OCI-LY1 (cell line): Measurements from ENCODE around the gene OLIG3.

Experiments used
- H2AFZ ChIP-seq: fragments of 200-600 bp; sonication (generic), shearing (Covaris generic); 2 replicates; pipeline ENCODE4 v1.6.0; 2014; ENCODE audit warnings: antibody characterized with exemption, mild to moderate bottlenecking, low read length
- H3F3A ChIP-seq: fragments of 200-600 bp; sonication (generic), shearing (Covaris generic); 2 replicates; pipeline ENCODE4 v1.6.0; 2014; ENCODE audit warnings: mild to moderate bottlenecking, antibody characterized with exemption, low read length, moderate library complexity; ENCODE audit not compliant: insufficient read depth
- H3K27ac ChIP-seq: fragments of 200-600 bp; sonication (generic); 2 replicates; pipeline ENCODE4 v1.5.1; 2014; ENCODE audit warnings: low read length, mixed run types, mild to moderate bottlenecking, low read depth; ENCODE audit not compliant: poor library complexity, severe bottlenecking
- H3K27me3 ChIP-seq: fragments of 200-600 bp; sonication (generic); 2 replicates; pipeline ENCODE4 v1.6.0; 2014; ENCODE audit warnings: antibody characterized with exemption, mild to moderate bottlenecking, low read length, moderate library complexity; ENCODE audit not compliant: insufficient read depth
- H3K36me3 ChIP-seq: fragments of 200-600 bp; sonication (generic); 2 replicates; pipeline ENCODE4 v1.6.1; 2014; ENCODE audit warnings: mild to moderate bottlenecking, antibody characterized with exemption, low read length, moderate library complexity, mixed read lengths; ENCODE audit not compliant: insufficient read depth
- H3K4me1 ChIP-seq: fragments of 200-600 bp; sonication (generic); 2 replicates; pipeline ENCODE4 v1.5.1; 2014; ENCODE audit warnings: mild to moderate bottlenecking, low read length, moderate library complexity; ENCODE audit not compliant: insufficient read depth, severe bottlenecking
- H3K4me2 ChIP-seq: fragments of 200-600 bp; sonication (generic), shearing (Covaris generic); 2 replicates; pipeline ENCODE4 v1.6.1; 2014; ENCODE audit warnings: low read length
- H3K4me3 ChIP-seq: fragments of 200-600 bp; sonication (generic); 2 replicates; pipeline ENCODE4 v1.5.1; 2014; ENCODE audit warnings: low read length, low read depth, mild to moderate bottlenecking, mixed read lengths; ENCODE audit not compliant: poor library complexity, severe bottlenecking
- H3K79me2 ChIP-seq: fragments of 200-600 bp; shearing (Covaris generic); 2 replicates; pipeline ENCODE4 v1.6.1; 2016; ENCODE audit warnings: mixed run types, low read length, mixed read lengths; ENCODE audit not compliant: insufficient read depth
- H3K9ac ChIP-seq: fragments of 200-600 bp; sonication (generic), shearing (Covaris generic); 2 replicates; pipeline ENCODE4 v1.6.1; 2014; ENCODE audit warnings: mild to moderate bottlenecking, low read length, mixed read lengths
- H3K9me2 ChIP-seq: fragments of 200-600 bp; sonication (generic), shearing (Covaris generic); 2 replicates; pipeline ENCODE4 v1.6.1; 2014; ENCODE audit warnings: low read depth, mild to moderate bottlenecking, low read length, mixed read lengths
- H3K9me3 ChIP-seq: fragments of 200-600 bp; shearing (Covaris generic); 2 replicates; pipeline ENCODE4 v1.6.1; 2014; ENCODE audit warnings: low read length, mixed read lengths
- H4K20me1 ChIP-seq: fragments of 200-600 bp; sonication (generic), shearing (Covaris generic); 2 replicates; pipeline ENCODE4 v1.6.0; 2016; ENCODE audit warnings: mild to moderate bottlenecking, low read length; ENCODE audit not compliant: insufficient read depth
- EZH2 ChIP-seq: fragments of 200-600 bp; sonication (generic), shearing (Covaris generic); IDR thresholded peaks from 2 replicates; pipeline ENCODE4 v1.8.0; 2017; ENCODE audit warnings: borderline replicate concordance, mixed run types, mild to moderate bottlenecking, antibody characterized with exemption, low read length, moderate library complexity, mixed read lengths
- TF ChIP-seq, protein P1 (sequence below): fragments of 200-600 bp; sonication (generic), shearing (Covaris generic); IDR thresholded peaks from 2 replicates; pipeline ENCODE4 v1.5.1; 2017; ENCODE audit warnings: mild to moderate bottlenecking, antibody characterized with exemption, low read length, moderate library complexity, mixed read lengths

Gene OLIG3

DNA sequence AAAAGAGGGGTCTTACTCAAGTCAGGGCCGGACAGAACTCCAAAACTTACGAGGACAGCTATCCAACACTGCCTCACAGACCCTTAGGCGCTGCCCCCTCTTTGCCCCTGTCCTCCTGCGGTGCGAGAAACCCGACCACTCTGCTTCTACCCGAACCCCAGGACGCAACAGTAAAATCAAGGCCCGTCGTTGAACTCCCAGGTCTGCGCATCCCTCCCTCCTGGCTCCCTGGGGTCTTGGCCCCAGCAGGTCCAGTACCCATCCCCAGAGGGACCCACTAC, 6.4 kb downstream of the OLIG3 start:
- Histone ChIP-seq H3K27me3 (0 out of 2 replicates have a peak, but pooled peaks cover 5% of the 10 kb centered on the region), H3K9me3 (no peaks in the 10 kb centered on the region), H2AFZ (no peak overlapping the region)

DNA sequence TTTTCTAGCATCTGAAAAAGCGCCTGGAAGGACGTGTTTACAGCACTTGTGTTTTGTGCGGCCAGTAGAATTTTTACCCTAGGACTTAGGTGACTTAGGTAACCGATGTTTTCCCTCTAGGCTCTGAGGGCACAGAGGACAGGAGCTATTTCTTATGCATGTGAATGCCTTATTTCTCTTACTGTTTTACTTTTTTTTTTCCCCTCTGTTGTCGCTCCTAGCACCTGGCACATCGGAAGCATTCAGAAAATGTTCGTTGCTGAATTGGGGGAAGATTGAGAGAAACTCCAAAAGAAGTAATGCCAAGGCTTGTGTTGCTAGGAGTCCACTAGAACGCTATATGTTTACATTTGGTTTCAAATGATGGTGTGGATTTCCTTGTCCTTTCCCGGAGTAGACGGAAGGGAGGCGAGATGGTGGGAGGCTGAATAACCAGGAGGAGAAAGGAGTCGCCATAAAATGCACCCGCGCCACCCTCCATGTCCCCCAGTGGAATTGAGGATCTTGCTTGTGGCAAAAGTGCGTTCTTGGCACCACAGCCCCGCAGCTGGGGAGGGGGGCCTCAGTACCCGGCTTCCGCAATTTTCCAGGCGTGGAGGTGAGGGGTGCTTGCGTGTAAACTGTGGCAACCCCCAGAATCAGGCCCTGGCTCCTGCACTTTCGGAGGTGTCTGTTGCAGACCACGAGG, 6.9 kb downstream of the OLIG3 start:
- Histone ChIP-seq H3K27me3 (0 out of 2 replicates have a peak, but pooled peaks cover 5% of the 10 kb centered on the region), H3K4me2 (no peak overlapping the region)
- no peak for TF ChIP-seq EZH2
- TF ChIP-seq, protein P1, sequence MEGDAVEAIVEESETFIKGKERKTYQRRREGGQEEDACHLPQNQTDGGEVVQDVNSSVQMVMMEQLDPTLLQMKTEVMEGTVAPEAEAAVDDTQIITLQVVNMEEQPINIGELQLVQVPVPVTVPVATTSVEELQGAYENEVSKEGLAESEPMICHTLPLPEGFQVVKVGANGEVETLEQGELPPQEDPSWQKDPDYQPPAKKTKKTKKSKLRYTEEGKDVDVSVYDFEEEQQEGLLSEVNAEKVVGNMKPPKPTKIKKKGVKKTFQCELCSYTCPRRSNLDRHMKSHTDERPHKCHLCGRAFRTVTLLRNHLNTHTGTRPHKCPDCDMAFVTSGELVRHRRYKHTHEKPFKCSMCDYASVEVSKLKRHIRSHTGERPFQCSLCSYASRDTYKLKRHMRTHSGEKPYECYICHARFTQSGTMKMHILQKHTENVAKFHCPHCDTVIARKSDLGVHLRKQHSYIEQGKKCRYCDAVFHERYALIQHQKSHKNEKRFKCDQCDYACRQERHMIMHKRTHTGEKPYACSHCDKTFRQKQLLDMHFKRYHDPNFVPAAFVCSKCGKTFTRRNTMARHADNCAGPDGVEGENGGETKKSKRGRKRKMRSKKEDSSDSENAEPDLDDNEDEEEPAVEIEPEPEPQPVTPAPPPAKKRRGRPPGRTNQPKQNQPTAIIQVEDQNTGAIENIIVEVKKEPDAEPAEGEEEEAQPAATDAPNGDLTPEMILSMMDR, result no peak

More for the DNA sequence above, 6.4 kb downstream of the OLIG3 start:
- H3K4me2 ChIP-seq, result no peak overlapping the region
- no peaks in the 10 kb centered on the region for H3K9me2 ChIP-seq
- no peak overlapping the region for H3K9ac ChIP-seq
- no peak overlapping the region for H3K27ac ChIP-seq
- H3K4me3 ChIP-seq, result no peak overlapping the region
- no peaks in the 10 kb centered on the region for H3K4me1 ChIP-seq
- H3K79me2 ChIP-seq, result no peaks in the 10 kb centered on the region
- H4K20me1 ChIP-seq, result no peaks in the 10 kb centered on the region
- no peaks in the 10 kb centered on the region for H3F3A ChIP-seq
- H3K36me3 ChIP-seq, result no peaks in the 10 kb centered on the region
- no peak for TF ChIP-seq EZH2
- TF ChIP-seq, protein P1, result no peak

DNA sequence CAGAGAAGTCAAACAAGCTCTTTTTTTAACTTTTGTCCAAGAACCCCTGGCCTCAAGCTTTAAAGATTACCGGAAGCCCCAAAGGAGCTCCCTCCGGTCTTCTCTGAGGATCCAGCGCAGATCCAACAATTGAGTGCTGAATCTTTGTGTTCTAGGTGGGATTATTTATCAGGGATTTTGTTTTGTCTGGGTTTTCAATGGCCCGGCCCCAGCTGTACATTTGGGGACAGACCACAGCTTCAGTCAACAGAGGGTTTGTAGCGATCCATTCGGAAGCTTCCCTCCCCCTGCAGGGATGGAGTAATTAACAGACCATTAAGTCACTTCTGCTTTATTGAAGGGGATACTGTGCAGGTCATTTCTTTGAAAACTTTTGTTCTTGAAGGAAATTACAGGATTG, 7.8 kb downstream of the OLIG3 start:
- no peaks in the 10 kb centered on the region for H3K9me3 ChIP-seq
- no peak overlapping the region for H2AFZ ChIP-seq
- H3K36me3 ChIP-seq, result no peaks in the 10 kb centered on the region
- no peak overlapping the region for H3K4me3 ChIP-seq
- H4K20me1 ChIP-seq, result no peaks in the 10 kb centered on the region
- TF ChIP-seq EZH2, result no peak
- TF ChIP-seq, protein P1, result no peak
- no peaks in the 10 kb centered on the region for H3K79me2 ChIP-seq
- H3F3A ChIP-seq, result no peaks in the 10 kb centered on the region
- H3K27me3 ChIP-seq, result 0 out of 2 replicates have a peak, but pooled peaks cover 5% of the 10 kb centered on the region
- no peaks in the 10 kb centered on the region for H3K4me1 ChIP-seq
- no peaks in the 10 kb centered on the region for H3K9me2 ChIP-seq
- no peak overlapping the region for H3K27ac ChIP-seq
- no peak overlapping the region for H3K4me2 ChIP-seq
- H3K9ac ChIP-seq, result no peak overlapping the region

More for the DNA sequence above, 6.9 kb downstream of the OLIG3 start:
- Histone ChIP-seq H3K79me2 (no peaks in the 10 kb centered on the region), H3F3A (no peaks in the 10 kb centered on the region), H3K9me3 (no peaks in the 10 kb centered on the region), H3K4me1 (no peaks in the 10 kb centered on the region), H3K9ac (no peak overlapping the region), H4K20me1 (no peaks in the 10 kb centered on the region), H3K36me3 (no peaks in the 10 kb centered on the region), H3K4me3 (no peak overlapping the region), H2AFZ (no peak overlapping the region), H3K9me2 (no peaks in the 10 kb centered on the region), H3K27ac (no peak overlapping the region)
